ENCODE results near the gene SMYD3. TPM values are rescaled to one million over a fixed set of nuclear protein-coding genes. Genes with fewer than 3 reads are reported as not detected.

Gene SMYD3
- total RNA-seq, 4 donors from 2014 or later = 33.7 to 105 (median 51.4) TPM

DNA sequence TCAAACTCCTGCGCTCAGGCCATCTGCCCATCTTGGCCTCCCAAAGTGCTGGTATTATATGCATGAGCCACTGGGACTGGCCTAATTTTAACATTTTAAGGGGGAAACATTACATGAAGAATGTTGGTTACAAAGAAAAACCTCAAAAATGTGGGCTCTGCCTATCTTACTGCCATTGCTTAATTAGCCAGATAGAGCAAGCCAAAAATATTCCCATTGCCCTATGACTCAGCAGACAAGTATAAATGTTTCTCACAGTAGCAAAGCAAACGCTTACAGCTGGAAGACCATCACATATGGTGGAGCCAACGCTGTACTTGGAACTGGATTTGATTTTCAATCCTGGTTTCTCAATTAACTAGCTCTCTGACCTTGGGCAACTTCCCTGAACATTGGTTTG, 502.0 kb downstream of the SMYD3 start:
- WGBS, 2 donors = 81 to 83% methylated on average over 3 of the region's 3 CpGs

DNA sequence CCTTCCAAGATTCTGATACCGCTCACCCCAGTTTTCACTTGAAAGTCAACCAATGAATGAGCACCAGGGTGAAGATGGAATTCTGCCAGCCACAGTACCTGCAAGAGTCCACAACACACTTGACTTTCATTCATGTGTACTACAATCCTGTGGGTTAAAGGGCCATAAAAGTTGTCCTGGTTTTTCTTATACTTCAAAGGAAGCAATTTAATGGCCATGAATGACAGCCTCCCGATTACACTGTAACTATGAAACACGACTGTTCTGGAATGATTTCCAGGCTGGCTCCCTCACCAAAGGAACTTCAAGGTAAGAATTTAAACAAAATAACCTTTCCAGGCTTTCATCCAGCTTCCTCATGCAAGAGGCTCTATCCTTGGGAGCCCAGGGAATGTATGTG, 502.8 kb downstream of the SMYD3 start:
- H3K27ac ChIP-seq = no peak overlapping the region
- intact Hi-C loops (cut with DNase I) = loop anchor here (5.0 kb wide), 1 partner anchor 852 kb away; the partner anchor contains the start of gene KIF26B
- DNase-seq = peak; percentile 70 to 75
- WGBS, 2 donors = 30 to 35% methylated on average over 3 of the region's 3 CpGs
- H3K4me3 ChIP-seq (replicated peaks in 1 of 3) = no peak overlapping the region
- H3K36me3 ChIP-seq = no peaks in the 10 kb centered on the region
- H3K4me1 ChIP-seq = peaks cover 7 to 18% of the 10 kb centered on the region in 2 donors
- no peaks in the 10 kb centered on the region for H3K9me3 ChIP-seq
- TF ChIP-seq POLR2A (IDR thresholded peaks at IDR 0.05) = no peak
- TF ChIP-seq, protein P1, sequence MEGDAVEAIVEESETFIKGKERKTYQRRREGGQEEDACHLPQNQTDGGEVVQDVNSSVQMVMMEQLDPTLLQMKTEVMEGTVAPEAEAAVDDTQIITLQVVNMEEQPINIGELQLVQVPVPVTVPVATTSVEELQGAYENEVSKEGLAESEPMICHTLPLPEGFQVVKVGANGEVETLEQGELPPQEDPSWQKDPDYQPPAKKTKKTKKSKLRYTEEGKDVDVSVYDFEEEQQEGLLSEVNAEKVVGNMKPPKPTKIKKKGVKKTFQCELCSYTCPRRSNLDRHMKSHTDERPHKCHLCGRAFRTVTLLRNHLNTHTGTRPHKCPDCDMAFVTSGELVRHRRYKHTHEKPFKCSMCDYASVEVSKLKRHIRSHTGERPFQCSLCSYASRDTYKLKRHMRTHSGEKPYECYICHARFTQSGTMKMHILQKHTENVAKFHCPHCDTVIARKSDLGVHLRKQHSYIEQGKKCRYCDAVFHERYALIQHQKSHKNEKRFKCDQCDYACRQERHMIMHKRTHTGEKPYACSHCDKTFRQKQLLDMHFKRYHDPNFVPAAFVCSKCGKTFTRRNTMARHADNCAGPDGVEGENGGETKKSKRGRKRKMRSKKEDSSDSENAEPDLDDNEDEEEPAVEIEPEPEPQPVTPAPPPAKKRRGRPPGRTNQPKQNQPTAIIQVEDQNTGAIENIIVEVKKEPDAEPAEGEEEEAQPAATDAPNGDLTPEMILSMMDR (IDR thresholded peaks at IDR 0.05) = no peak
- no peaks in the 10 kb centered on the region for H3K27me3 ChIP-seq

More for the DNA sequence above, 502.0 kb downstream of the SMYD3 start:
- H3K36me3 ChIP-seq = no peaks in the 10 kb centered on the region
- DNase-seq = no peak
- no peaks in the 10 kb centered on the region for H3K9me3 ChIP-seq
- H3K4me1 ChIP-seq = peaks cover 5 to 10% of the 10 kb centered on the region in 2 donors
- TF ChIP-seq, protein P1 (IDR thresholded peaks at IDR 0.05) = no peak
- TF ChIP-seq POLR2A (IDR thresholded peaks at IDR 0.05) = no peak
- no peaks in the 10 kb centered on the region for H3K27me3 ChIP-seq
- intact Hi-C loops (cut with DNase I) = no loop called here
- no peak overlapping the region for H3K27ac ChIP-seq
- H3K4me3 ChIP-seq (replicated peaks in 1 of 3) = no peak overlapping the region

DNA sequence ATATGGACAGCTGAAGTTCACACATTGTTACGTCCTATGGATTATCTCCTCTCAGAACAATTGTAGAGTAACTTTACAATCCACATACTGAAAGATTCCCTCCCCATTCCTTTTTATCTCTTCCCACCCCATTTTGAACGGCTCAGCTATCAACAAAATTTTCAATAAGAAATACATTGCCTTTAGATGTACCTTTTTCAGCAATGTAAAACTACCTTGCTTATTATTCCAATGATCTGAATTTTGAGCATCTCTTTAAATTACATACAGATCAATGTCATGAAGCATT, 503.7 kb downstream of the SMYD3 start:
- no peaks in the 10 kb centered on the region for H3K36me3 ChIP-seq
- H3K4me1 ChIP-seq = peaks cover 7 to 18% of the 10 kb centered on the region in 2 donors
- no peak overlapping the region for H3K27ac ChIP-seq
- H3K27me3 ChIP-seq = no peaks in the 10 kb centered on the region
- H3K9me3 ChIP-seq = no peaks in the 10 kb centered on the region
- TF ChIP-seq, protein P1 (IDR thresholded peaks at IDR 0.05) = peak in 1 of 6 experiments; percentile 5
- TF ChIP-seq POLR2A (IDR thresholded peaks at IDR 0.05) = no peak
- DNase-seq = no peak
- 53 to 58% methylated on average over 2 of the region's 2 CpGs for WGBS, 2 donors
- H3K4me3 ChIP-seq (replicated peaks in 1 of 3) = no peak overlapping the region
- intact Hi-C loops (cut with DNase I) = loop anchor here (5.0 kb wide), 1 partner anchor 851 kb away; the partner anchor contains the start of gene KIF26B

DNA sequence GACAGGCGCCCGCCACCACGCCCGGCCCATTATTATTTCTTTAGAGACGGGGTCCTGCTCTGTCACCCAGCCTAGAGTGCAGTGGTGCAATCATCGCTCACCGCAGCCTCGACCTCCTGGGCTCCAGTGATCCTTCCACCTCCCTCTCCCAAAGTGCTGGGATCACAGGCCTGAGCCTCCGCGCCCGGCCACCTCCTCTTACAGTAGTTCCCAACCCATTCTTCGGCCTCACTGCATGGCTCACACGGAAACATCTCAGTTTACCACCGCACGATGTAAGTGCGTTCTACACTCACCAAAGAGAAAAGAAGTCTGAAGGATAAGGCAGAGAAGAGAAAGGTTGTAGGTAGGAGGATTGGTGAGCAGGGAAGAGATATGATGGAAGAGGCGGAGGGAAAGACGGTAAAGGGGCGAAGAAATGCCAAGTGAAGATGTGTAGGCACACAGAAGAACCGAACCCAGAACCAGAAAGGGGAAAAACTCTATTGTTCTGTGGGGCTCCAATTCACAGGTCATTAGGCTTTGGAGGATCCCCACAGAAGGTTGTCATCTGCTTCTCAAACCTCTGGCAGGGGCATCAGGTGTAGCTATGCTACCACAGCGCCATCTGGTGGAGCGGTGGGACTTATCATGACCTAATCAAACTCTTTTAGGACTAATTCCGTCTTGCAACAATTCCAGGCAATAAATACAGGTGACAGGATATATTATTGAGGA, 504.2 kb downstream of the SMYD3 start:
- Histone ChIP-seq H3K27ac (no peak overlapping the region), H3K4me3 (replicated peaks in 1 of 3) (no peak overlapping the region), H3K4me1 (peaks cover 7 to 18% of the 10 kb centered on the region in 2 donors), H3K36me3 (no peaks in the 10 kb centered on the region), H3K9me3 (no peaks in the 10 kb centered on the region), H3K27me3 (no peaks in the 10 kb centered on the region)
- intact Hi-C loops (cut with DNase I) = loop anchor here (5.0 kb wide), 1 partner anchor 851 kb away; the partner anchor contains the start of gene KIF26B
- DNase-seq = peak; percentile 91 to 96
- WGBS, 2 donors = 77 to 80% methylated on average over 23 of the region's 23 CpGs
- TF ChIP-seq POLR2A (IDR thresholded peaks at IDR 0.05) = no peak
- TF ChIP-seq, protein P1 (IDR thresholded peaks at IDR 0.05) = peak; percentile 75 to 88 (median 81)

DNA sequence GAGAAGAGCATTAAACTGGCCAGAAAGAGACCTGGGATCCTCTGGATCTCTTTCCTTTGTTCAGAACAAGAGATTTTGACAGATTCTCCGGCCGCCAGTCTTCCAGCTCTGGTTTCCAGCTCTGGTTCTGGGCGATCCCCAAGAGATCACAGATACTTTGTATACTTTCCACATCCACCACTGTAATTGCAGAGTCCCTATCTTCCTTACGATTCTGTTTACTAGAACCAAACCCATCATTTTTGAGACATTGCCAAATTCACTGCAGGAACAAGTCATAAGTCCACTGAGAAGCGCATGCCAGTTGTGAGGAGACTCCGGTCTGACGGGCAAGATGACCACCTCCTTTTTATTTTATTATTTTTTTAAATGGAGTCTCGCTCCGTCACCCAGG, 505.2 kb downstream of the SMYD3 start:
- Histone ChIP-seq H3K27me3 (no peaks in the 10 kb centered on the region), H3K4me3 (replicated peaks in 1 of 3) (no peak overlapping the region), H3K27ac (no peak overlapping the region), H3K4me1 (peaks cover 7 to 18% of the 10 kb centered on the region in 2 donors), H3K9me3 (no peaks in the 10 kb centered on the region), H3K36me3 (no peaks in the 10 kb centered on the region)
- 86 to 95% methylated on average over 9 of the region's 9 CpGs for WGBS, 2 donors
- intact Hi-C loops (cut with DNase I) = loop anchor here (5.0 kb wide), 1 partner anchor 850 kb away; the partner anchor contains the start of gene KIF26B
- TF ChIP-seq, protein P1 (IDR thresholded peaks at IDR 0.05) = no peak
- no peak for DNase-seq
